GM21529 (cell line): ENCODE data around the gene NIPBL.
"Not testable (repeated sequence)": the region's sequence is repeated elsewhere in the genome, so short reads cannot be mapped to it uniquely, and the experiment has no call there.

Experiments used
- ATAC-seq: cut with Tn5 transposase; IDR thresholded peaks from one replicate; pipeline ENCODE4 v1.9.1; 2021; ENCODE audit not compliant: unreplicated experiment

The NIPBL gene

DNA sequence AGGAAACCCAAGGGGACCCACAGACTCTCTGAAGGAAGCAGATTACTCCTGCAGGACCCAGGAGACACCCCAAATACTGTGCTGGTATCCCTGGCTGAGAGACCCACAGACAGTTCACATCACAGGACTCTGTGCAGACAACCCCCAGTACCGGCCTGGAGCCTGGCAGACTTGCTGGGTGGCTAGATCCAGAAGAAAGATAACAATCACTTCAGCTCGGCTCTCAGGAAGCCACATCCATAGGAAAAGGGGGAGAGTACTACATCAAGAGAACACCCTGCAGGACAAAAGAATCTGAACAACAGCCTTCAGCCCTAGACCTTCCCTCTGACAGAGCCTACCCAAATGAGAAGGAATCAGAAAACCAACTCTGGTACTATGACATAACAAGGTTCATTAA, 206.4 kb downstream of the NIPBL start:
- not testable (repeated sequence) for ATAC-seq

DNA sequence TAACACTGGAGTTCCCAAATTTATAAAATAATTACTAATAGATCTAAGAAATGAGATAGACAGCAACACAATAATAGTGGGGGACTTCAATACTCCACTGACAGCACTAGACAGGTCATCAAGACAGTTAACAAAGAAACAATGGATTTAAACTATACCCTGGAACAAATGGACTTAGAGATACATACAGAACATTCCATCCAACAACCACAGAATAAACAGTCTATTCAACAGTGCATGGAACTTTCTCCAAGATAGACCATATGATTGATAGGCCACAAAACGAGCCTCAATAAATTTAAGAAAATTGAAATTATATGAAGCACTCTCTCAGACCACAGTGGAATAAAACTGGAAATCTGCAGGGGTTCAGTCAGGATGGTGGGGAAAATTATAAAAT, 209.5 kb downstream of the NIPBL start:
- not testable (repeated sequence) for ATAC-seq

DNA sequence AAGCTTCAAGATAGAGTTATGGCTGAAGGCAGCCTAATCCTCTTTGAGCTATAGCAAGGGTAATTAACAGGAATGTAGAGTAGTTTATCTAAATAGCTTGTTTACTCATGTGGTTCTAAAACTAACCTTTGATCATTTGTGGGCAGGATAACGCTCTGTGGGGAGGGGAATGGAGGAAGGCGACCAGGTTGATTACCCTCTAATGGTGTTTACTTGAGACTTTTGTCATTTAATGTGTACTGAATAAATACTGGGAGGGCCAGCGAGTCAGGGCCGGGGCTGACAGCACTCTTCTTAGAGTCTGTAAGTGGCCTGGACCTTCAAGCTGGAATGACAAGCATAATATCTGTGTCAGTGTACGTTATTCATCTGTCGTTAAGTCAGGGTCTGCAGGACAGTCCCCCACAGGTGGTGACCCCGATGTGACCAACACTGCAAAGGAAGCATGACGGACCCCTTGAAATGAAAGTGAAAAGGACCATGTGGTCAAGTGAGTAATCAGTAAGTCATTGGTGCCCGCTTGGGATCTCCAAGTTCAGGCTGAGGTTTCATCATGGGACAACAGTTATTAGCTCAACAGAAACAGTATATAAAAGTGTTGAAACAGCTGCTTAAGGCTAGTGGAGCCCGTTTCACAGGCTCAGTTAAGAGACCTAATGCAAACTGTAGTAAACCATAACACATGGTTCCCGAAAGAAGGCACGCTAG, 210.1 kb downstream of the NIPBL start:
- no peak for ATAC-seq

DNA sequence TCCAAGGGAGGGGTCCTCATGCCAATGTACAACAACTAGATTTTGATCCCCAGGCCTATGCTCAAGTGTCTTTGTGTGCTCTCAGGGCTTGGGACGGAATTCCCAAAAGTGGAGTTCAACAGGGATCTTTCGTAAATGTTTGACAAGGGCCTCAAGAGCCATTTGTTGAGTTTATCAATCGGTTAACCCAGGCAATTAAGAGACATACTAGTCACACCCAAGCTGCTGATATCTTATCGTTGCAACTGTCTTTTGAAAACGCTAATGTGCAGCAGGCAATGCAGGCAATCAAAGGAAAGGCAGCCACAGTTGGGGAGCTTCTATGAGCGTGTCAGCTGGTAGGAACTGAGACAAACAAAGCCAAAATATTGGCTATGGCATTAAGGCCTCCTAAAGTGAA, 211.4 kb downstream of the NIPBL start:
- no peak for ATAC-seq

DNA sequence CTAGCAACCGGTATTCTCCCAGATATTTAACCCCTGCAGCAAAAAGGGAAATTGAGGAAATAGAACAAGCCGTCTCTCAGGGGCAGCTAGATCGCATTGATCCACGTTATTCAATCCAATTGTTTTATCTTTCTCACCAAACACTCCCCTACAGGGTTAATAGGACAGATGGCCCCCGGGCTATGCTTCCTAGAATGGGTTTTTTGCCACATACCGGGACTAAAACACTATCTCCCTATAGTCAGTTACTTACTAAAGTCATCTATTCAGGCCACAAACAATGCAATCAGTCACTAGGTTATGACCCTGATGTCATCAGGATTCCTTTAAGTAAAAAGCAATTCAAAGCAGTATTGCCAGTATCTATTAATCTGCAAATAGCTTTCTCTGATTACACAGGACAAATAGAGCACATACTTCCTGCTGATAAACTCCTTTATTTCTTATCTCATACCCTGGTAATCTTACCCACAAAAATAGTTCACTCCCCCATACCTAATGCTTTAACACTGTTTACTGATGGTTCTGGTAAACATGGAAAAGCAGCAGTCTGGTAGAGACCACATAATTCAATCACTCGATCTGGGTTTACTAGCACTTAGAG, 213.7 kb downstream of the NIPBL start:
- ATAC-seq, result no peak

DNA sequence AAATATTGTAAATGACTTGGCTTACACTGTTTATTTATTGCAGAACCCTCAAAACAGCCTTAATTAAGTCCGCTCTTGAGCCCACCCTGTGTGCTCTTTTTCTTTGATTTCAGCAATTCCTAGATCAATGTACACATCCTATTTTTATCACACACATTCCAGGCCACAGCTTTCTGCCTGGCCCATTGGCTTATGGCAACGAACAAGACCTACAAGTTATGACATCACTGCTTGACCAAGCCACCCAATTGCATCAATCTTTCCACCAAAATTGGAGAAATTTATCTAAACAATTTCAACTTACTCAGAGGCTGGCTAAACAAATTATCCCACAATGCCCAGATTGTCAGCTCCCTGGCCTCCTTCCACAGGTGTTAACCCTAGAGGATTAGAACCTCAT, 214.2 kb downstream of the NIPBL start:
- no peak for ATAC-seq

DNA sequence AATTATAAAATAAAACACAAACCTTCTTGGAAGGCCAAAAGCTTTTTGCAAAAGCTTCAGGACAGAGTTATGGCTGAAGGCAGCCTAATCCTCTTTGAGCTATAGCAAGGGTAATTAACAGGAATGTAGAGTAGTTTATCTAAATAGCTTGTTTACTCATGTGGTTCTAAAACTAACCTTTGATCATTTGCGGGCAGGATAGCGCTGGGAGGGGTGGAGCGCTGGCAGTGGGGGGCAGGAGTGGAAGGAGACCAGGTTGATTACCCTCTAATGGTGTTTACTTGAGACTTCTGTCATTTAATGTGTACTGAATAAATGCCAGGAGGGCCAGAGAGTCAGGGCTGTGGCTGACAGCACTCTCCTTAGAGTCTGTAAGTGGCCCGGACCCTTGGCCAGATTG, 217.2 kb downstream of the NIPBL start:
- ATAC-seq, result not testable (repeated sequence)

DNA sequence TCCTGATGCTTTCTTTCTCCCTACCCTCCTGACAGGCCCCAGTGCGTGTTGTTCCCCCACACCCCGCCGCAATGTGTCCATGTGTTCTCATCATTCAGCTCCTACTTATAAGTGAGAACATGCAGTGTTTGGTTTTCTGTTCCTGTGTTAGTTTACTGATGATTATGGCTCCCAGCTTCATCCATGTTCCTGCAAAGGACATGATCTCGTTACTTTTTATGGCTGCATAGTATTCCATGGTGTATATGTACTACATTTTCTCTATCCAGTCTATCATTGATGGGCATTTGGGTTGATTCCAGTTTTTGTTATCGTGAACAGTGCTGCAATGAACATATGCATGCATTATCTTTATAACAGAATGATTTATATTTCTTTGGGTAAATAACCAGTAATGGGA, 222.7 kb downstream of the NIPBL start:
- not testable (repeated sequence) for ATAC-seq

DNA sequence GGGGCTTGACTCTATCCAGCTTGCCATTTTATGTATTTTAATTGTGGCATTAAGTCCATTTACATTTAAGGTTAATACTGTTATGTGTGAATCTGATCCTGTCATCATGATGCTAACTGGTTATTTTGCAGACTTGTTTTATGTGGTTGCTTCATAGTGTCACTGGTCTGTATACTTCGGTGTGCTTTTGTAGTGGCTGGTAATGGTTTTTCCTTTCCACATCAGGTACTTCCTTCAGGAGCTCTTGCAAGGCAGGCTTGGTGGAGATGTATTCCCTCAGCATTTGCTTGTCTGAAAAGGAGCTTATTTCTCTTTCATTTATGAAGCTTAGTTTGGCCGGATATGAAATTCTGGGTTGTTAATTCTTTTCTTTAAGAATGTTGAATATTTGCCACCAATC, 226.7 kb downstream of the NIPBL start:
- no peak for ATAC-seq

DNA sequence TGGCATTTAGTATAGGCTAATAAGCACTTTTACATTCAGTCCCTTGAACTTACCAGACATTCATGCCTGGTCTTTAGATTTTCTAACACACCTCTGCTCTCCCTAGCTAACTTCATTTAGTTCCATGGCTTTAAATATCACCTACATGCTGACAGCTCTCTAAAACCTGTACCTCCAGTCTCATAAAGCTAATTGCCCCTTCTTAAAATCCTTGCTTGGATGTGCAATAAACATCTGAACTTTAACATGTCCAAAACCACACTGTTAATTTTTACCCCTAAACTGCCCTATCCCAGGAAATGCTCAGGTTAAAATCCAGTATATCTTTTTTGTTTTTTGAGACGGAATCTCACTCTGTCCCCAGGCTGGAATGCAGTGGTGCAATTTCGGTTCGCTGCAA, 232.8 kb downstream of the NIPBL start:
- no peak for ATAC-seq

DNA sequence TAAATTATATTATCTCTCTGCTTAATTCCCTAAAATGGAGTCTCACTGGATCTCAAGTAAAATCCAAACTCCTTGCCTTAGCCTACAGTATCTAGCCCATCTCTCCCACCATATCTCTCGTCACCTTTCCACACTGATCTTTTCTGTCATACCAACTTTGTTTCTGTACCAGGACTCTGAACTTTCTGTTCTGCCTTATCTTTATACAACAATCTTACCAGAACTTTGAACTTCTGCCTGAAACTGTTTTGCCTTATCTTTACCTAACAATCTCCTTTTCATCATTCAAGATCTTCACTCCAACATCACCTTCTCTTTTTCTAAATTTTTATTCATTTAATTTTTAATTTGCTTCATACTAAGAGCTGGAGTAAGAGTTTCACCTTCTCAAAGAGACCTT, 233.6 kb downstream of the NIPBL start:
- no peak for ATAC-seq

DNA sequence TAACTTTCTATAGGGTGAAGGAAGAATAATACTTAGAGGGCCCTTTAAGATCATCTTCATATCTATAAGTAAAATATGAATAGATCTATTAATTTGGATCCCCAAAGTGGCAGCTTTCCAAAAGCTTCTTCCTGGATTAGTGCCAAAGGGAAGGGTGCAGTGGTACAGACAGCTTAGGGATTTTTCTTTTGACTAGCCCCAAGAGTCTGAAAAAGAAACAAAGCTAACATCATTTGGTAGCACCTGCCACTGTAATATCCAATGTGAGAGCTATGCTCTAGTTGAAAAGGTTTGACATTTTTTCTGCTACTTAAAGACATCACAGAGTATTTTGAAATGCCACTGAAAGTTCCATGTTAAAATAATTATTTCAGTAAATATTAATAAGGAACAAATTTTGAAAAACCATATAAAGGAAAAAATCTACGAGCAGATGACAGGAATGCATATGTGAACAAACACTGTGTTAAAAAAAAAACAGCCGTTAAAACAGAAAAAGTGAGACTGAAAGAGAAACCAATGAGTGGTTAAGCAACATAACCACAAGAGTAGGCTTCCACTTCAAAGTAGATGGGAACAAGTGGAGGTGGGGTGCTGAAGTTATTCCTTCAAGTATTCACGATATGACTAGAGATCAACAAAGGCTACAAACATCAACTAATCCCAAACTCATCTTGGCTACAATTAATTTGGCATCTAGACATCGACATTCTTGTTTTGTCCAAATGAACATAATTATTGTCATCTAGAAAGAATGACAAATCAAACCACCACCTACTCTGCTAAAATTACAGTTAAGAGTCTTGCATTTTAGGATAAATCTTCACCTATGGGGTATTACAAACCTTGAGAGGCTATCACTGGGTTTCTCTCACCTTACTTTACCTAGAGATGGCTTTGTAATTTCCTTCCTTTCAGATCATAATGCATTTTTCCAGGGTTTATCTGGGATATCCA, 235.1 kb downstream of the NIPBL start:
- ATAC-seq, result peak; percentile 92

DNA sequence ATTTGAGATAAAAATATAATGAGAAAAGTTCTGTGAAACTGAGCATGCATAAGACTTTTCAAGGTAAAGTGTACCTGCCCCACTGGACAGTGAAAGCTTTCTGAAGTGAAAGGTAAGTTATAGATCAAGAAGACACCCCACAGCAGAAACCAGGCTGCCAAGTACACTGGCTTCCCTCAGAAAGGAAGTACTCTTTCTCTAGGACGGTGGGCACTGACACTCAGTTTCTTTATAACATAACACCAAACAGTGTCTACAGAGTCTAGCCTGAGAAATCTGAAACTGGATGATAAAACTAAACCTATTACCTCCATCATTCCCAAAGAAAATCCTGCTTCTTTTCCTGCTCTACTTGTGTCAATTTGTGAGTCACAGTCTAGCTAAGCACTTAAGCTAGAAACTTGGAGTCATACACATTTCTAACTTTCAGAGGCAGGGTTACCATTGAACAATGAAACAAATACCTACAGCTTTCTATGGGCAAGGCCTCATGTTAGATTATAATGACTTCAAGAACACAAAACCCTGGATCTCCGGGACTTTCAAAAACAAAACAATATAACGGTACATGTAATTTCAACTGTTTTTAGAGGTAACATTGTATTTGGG, 235.9 kb downstream of the NIPBL start:
- peak; percentile 33 for ATAC-seq
